Parathyroid adenoma (tissue), 2 donors: ENCODE results near the gene CCDC142.

Experiments used
- H2AFZ ChIP-seq: fragments of 300-600 bp; sonication (generic); one replicate; pipeline ENCODE4 v1.7.0; 2017; ENCODE audit warnings: antibody characterized with exemption, mild to moderate bottlenecking
- H3K27ac ChIP-seq: fragments of 300-600 bp; sonication (generic); one replicate; pipeline ENCODE4 v1.7.0; 2017
- H3K27me3 ChIP-seq: fragments of 300-600 bp; sonication (generic); one replicate; pipeline ENCODE4 v1.7.0; 2017; ENCODE audit warnings: low read length; ENCODE audit not compliant: control insufficient read depth, insufficient read depth
- H3K36me3 ChIP-seq: fragments of 300-600 bp; sonication (generic); one replicate; pipeline ENCODE4 v1.7.0; 2017; ENCODE audit warnings: low read length; ENCODE audit not compliant: control insufficient read depth, insufficient read depth
- H3K4me1 ChIP-seq: fragments of 300-600 bp; sonication (generic); one replicate; pipeline ENCODE4 v1.7.0; 2017; ENCODE audit warnings: control low read depth
- H3K4me2 ChIP-seq: fragments of 300-600 bp; sonication (generic); one replicate; pipeline ENCODE4 v1.7.0; 2017; ENCODE audit warnings: low read length
- H3K4me3 ChIP-seq: fragments of 300-600 bp; sonication (generic); one replicate; pipeline ENCODE4 v1.7.0; 2017; ENCODE audit warnings: low read depth, low read length
- H3K79me2 ChIP-seq: fragments of 300-600 bp; sonication (generic); one replicate; pipeline ENCODE4 v1.7.0; 2017; ENCODE audit warnings: control low read depth
- H3K9ac ChIP-seq: fragments of 300-600 bp; sonication (generic); one replicate; pipeline ENCODE4 v1.7.0; 2017; ENCODE audit warnings: mild to moderate bottlenecking
- H3K9me3 ChIP-seq: fragments of 300-600 bp; sonication (generic); one replicate; pipeline ENCODE4 v1.7.0; 2017; ENCODE audit warnings: low read length; ENCODE audit not compliant: control insufficient read depth
- TF ChIP-seq, protein P1 (sequence below): fragments of 300-600 bp; sonication (generic); IDR thresholded peaks from one replicate; pipeline ENCODE4 v1.7.0; 2017; ENCODE audit warnings: antibody characterized with exemption, mild to moderate bottlenecking
- donor health status: primary hyperparathyroidism.

Gene CCDC142

DNA sequence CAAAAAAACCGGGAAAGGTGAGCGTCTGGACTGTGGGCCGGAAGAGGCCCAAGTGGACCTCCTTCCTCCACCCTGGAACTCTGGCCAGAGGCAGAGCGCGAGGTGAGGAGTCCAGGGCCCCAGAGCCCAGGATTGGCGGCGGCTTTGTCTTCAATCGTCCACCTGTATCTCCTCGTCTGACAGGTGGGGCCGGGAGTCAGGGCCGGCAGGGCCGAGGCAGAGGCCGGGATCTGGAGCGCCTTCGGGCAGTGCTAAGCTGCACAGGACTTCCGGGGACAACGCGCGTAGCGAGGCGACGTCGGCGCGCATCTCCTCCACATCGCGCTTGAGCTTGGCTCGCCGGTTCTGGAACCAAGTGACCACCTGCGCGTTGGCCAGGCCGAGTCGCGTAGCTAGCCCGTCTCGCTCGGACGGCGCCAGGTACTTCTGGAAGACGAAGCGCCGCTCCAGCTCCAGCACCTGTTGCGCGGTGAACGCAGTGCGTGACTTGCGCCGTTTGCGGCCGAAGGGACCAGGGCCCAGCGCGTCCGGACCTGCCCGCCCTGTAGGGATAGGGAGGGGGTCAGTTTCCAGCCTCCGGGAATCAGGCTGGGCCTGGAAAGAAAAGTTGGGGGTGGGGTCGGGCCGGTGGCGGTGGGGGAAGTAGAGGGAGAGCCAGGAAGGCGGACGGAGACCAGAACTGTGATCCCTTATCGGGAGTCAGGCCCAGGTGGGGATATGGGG is 15.1 kb upstream of the CCDC142 start:
- no peak overlapping the region for H3K27ac ChIP-seq
- peak overlapping the region; percentile 7 for H3K4me2 ChIP-seq
- H2AFZ ChIP-seq: no peak overlapping the region
- TF ChIP-seq, protein P1, sequence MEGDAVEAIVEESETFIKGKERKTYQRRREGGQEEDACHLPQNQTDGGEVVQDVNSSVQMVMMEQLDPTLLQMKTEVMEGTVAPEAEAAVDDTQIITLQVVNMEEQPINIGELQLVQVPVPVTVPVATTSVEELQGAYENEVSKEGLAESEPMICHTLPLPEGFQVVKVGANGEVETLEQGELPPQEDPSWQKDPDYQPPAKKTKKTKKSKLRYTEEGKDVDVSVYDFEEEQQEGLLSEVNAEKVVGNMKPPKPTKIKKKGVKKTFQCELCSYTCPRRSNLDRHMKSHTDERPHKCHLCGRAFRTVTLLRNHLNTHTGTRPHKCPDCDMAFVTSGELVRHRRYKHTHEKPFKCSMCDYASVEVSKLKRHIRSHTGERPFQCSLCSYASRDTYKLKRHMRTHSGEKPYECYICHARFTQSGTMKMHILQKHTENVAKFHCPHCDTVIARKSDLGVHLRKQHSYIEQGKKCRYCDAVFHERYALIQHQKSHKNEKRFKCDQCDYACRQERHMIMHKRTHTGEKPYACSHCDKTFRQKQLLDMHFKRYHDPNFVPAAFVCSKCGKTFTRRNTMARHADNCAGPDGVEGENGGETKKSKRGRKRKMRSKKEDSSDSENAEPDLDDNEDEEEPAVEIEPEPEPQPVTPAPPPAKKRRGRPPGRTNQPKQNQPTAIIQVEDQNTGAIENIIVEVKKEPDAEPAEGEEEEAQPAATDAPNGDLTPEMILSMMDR: no peak
- H3K79me2 ChIP-seq: no peaks in the 10 kb centered on the region
- no peaks in the 10 kb centered on the region for H3K36me3 ChIP-seq
- H3K9ac ChIP-seq: no peak overlapping the region
- peaks cover 10% of the 10 kb centered on the region for H3K4me1 ChIP-seq
- H3K9me3 ChIP-seq: no peaks in the 10 kb centered on the region
- no peaks in the 10 kb centered on the region for H3K27me3 ChIP-seq
- H3K4me3 ChIP-seq: no peak overlapping the region

GRCh38 chr2:74496997-74497776 is 14.4 kb upstream of the CCDC142 start:
- H3K79me2 ChIP-seq: no peaks in the 10 kb centered on the region
- H3K36me3 ChIP-seq: no peaks in the 10 kb centered on the region
- TF ChIP-seq, protein P1: no peak
- no peaks in the 10 kb centered on the region for H3K27me3 ChIP-seq
- no peaks in the 10 kb centered on the region for H3K9me3 ChIP-seq
- peaks cover 10% of the 10 kb centered on the region for H3K4me1 ChIP-seq
- H3K9ac ChIP-seq: no peak overlapping the region
- no peak overlapping the region for H3K4me3 ChIP-seq
- H3K27ac ChIP-seq: no peak overlapping the region
- H2AFZ ChIP-seq: no peak overlapping the region
- H3K4me2 ChIP-seq: no peak overlapping the region

DNA sequence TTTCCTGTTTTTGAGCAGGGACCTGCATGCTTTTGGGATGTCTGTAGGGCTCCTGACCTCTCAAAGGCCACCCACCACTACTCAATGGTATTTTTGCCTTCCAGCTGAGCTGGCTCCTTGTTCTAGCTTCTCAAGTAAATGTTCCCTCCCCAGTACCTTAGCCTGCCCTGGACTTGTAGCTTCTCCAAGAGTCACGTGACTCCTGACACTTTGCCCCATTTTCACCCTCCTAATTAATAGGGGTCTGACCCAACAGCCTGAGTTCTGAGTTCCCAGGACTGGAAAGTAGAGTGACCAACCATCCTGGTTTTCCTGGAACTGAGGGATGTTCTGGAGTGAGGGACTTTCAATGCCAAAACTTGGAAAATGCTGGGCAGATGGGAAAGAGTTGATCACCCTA is 12.6 kb upstream of the CCDC142 start:
- no peak overlapping the region for H3K4me2 ChIP-seq
- no peaks in the 10 kb centered on the region for H3K79me2 ChIP-seq
- no peak overlapping the region for H2AFZ ChIP-seq
- TF ChIP-seq, protein P1: no peak
- no peak overlapping the region for H3K27ac ChIP-seq
- no peak overlapping the region for H3K9ac ChIP-seq
- no peaks in the 10 kb centered on the region for H3K27me3 ChIP-seq
- no peak overlapping the region for H3K4me3 ChIP-seq
- H3K4me1 ChIP-seq: peaks cover 10% of the 10 kb centered on the region
- H3K36me3 ChIP-seq: no peaks in the 10 kb centered on the region
- H3K9me3 ChIP-seq: no peaks in the 10 kb centered on the region

- no peaks in the 10 kb centered on the region for H3K36me3 ChIP-seq
- no peak overlapping the region for H3K4me2 ChIP-seq
- no peaks in the 10 kb centered on the region for H3K4me1 ChIP-seq
- no peaks in the 10 kb centered on the region for H3K27me3 ChIP-seq
- TF ChIP-seq, protein P1: no peak
- no peak overlapping the region for H3K27ac ChIP-seq
- H3K9ac ChIP-seq: no peak overlapping the region
- no peak overlapping the region for H2AFZ ChIP-seq
- no peaks in the 10 kb centered on the region for H3K79me2 ChIP-seq
- H3K9me3 ChIP-seq: no peaks in the 10 kb centered on the region
- H3K4me3 ChIP-seq: no peak overlapping the region
Observed at GRCh38 chr2:74493546-74493945, 10.7 kb upstream of the CCDC142 start.
